GM13977 (cell line): ENCODE data around the gene SLAMF6.

Experiments used
- DNase-seq: peaks from one replicate; pipeline ENCODE4 v3.0.0; 2012; ENCODE audit warnings: low spot score
- CTCF ChIP-seq: IDR thresholded peaks from 2 replicates; pipeline ENCODE4 v1.5.1; 2012; ENCODE audit warnings: mild to moderate bottlenecking, control low read depth; ENCODE audit not compliant: insufficient read depth; ENCODE audit errors: extremely low read depth, missing control alignments
- in situ Hi-C: fragments of 300-500 bp; cut with MboI; formaldehyde crosslinking; loops from one replicate; pipeline ENCODE4 v1.12.0; 2022; ENCODE audit warnings: low sequenced_read_pairs, low pct_unique_long_range_greater_than_20kb, mixed read lengths, inconsistent platforms; ENCODE audit not compliant: unreplicated experiment

SLAMF6 gene

GRCh38 chr1:160460683-160461287, 62.3 kb downstream of the SLAMF6 start:
- DNase-seq = no peak
- TF ChIP-seq CTCF = no peak
- in situ Hi-C loops = no loop called here

- no peak for DNase-seq
- in situ Hi-C loops = no loop called here
- TF ChIP-seq CTCF = no peak
Measured at GRCh38 chr1:160460214-160460642, 62.8 kb downstream of the SLAMF6 start.

- no peak for TF ChIP-seq CTCF
- no peak for DNase-seq
- in situ Hi-C loops = no loop called here
Measured at GRCh38 chr1:160459687-160460086, 63.4 kb downstream of the SLAMF6 start.

- TF ChIP-seq CTCF = no peak
- in situ Hi-C loops = no loop called here
- DNase-seq = no peak
Measured at GRCh38 chr1:160459056-160459455, 64.0 kb downstream of the SLAMF6 start.

GRCh38 chr1:160455153-160455517, 67.9 kb downstream of the SLAMF6 start:
- no peak for TF ChIP-seq CTCF
- DNase-seq = no peak
- in situ Hi-C loops = no loop called here

GRCh38 chr1:160454371-160455152, 68.5 kb downstream of the SLAMF6 start:
- no peak for TF ChIP-seq CTCF
- no peak for DNase-seq
- in situ Hi-C loops = no loop called here

- no peak for DNase-seq
Measured at GRCh38 chr1:160453443-160453842, 69.6 kb downstream of the SLAMF6 start.

More at GRCh38 chr1:160453443-160453842, 69.6 kb downstream of the SLAMF6 start:
- in situ Hi-C loops = no loop called here
- no peak for TF ChIP-seq CTCF
